ENCODE results near the gene INKA2.
"Not testable (repeated sequence)": the region's sequence is repeated elsewhere in the genome, so short reads cannot be mapped to it uniquely, and the experiment has no call there.

The INKA2 gene

DNA sequence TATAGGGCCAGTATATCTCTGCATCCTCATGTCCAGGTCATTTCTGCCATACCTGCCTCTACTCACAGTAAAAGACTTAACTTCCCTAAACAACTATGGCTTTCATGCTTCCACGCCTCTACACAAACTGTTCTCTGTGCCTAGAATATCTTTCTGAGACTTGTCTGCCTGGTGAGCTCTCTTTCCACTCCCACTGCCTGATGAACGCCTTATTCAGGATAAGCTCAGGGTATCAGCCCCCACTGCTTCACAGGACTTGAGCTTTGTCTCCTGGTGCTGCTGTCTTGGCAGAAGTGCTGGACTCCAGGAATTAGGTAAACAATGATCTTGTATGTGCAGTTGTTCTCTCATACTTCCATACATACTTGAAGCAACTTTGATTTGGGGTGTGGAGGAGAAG is 11.7 kb upstream of the INKA2 start:
- DNase-seq (ENCODE audit: low spot score), result no peak

DNA sequence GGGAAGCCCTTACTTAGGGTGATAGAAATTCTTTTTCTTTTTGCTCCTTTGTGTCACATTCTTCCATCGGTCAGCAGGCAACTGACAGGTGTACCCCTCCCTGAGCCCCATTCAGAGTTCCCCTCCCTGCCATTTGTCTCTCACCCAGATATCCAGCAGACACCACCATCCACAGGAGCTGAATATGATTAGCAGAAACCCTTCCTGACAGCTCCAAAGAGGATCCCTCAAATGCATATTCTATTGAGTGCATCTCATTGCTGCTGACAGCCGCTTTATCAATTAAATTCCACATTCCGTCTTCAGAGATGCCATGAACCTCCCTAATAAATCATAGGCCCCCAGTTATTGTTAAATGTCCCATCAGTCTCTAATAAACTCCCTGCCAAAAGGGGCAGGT is 10.4 kb upstream of the INKA2 start:
- no peak for DNase-seq (ENCODE audit: low spot score)

- DNase-seq (ENCODE audit: low spot score), result no peak
Observed at GRCh38 chr1:111747947-111748346, 8.8 kb upstream of the INKA2 start.

DNA sequence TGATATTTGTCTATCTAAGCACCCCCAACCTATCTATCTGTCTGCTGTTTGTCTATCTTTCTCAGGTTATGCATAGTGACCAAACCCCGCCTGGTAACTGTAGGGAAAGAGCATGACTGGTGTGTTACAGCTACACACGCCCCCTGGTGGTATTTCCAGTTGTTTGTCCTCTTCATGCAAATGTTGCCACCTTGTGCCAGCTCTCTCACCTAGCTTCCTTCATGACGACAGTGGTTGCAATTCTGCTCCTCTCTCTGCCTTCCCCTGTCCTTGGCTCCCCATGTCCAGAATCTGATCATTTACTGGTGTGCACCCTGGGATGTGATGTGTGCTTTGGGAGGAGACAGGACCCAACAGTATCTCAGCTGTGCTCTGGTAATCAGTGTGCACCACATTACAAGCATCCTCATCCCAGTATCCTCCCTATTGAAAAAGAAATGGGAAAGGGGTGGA is 8.1 kb upstream of the INKA2 start:
- peak; percentile 67 for DNase-seq (ENCODE audit: low spot score)

DNA sequence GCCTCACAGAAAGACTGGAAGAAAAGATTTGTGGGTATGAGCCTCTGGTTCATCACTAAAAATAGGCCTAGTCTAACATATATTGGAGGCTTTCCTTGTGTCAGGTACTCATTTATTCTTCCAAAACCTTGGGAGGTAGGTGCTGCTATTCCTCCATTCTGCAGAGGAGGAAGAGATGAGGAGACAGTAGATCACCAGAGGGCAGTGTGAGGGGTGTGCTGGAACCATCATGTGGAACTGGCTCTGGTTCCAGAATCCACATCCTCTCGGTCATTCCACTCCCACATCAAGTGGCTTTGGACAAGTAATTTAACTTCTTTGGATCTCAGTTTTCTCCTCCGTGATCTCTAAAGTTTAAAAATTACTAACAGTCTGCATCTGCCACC is 7.4 kb upstream of the INKA2 start:
- no peak for DNase-seq (ENCODE audit: low spot score)

DNA sequence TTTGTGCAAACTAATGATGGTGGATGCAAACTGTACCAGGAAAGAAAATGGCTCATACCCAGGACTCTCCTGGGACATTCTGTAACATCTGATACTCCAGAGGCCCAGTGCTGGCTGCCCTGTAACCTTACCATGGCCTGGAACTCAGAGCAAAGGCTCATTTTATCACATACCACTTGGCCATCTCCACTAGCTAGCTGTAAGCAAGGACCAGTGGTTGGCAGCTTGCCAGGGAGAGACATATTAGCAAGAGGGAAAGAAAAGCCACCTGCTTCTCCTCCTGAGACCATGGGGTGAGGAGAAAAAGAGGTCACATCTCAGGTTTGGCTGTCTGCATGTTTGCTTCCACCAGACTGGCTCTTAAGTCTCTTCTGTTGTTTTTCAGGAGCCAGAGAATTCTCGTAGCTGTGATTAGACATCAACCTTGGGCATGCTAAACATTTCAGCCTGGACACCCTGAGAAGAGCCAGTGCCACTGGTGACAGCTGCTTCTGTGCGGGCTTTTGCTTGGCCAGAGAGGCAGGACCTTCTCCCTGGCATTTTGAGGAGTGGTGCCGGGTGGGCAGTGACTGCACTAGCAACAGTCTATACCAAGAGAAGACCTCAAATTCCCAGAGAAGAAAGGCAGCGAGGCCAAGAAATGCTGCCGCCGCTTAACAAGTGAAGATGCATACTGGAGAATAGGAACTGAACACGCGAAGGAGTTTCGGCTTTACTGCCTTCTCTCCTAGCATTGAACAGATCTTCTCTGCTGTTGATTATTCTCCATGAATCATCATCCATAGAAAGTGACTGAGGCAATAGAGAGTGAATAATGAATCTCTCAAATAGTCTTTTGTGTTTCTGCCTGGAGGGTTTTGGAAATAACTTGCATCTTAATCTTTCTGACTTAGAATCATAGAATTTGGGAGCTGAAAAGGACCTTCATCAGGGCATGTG is 6.7 kb upstream of the INKA2 start:
- no peak for DNase-seq (ENCODE audit: low spot score)

DNA sequence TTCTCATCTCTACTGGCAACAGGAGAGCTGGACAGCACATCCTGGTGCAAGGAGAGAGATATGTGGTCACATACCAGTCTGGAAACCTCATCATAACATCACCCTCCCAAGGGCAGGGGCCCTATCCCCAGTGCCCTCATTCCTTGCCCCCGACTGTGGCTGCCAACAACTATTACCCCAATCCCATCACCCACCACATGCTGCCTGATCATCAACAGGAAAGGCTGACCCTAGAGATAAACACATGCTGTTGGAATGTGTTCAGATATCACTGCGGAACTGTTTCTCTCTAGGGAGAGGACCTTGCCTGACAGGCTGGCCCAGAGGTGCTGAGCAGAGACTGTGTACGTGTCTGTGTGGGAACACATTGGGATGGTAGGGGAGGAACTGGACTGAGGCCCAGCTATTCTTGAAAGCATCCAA is 4.5 kb upstream of the INKA2 start:
- DNase-seq (ENCODE audit: low spot score), result no peak

GRCh38 chr1:111742938-111743549 is 3.8 kb upstream of the INKA2 start:
- DNase-seq (ENCODE audit: low spot score), result no peak

- DNase-seq (ENCODE audit: low spot score), result not testable (repeated sequence)
Observed at GRCh38 chr1:111742292-111742691, 3.1 kb upstream of the INKA2 start.

DNA sequence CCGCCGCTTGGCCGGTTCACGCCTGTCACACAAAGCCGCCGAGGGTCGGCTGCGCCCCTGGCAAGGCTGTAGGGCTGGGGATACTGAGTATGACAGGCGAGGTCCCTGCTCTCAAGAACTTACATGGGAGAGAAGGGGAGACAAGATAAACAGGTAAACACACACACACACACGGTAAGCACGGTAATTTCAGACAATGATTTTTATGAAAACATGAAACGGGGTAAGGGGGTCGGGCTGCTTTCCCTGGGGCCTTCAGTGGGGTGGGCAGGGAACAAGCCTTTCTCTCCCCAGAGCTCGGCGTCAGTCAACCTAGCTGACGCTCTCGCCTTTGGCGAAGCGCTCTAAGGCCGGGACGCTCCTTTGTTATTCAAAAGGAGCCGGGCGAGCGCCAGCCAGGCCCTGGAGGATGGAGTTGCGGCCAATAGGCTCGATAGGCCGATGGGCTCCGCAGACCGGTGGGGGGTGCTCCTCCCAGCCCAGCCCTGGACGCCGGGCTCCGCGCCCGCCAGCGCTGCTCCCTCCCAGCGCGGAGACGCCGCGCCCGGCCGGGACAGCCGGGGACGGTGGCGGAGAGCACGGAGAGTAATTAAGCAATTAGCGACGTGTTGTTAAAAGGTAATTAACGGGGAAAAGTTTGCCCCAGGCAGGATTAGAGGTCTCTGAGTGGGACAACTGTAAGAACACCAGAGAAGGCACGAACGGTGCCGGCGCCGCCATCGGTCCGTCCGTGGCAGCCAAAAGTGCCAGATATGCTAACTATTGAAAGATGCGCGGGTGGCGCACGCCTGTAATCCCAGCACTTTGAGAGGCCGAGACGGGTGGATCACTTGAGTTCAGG is 950 bp upstream of the INKA2 start:
- DNase-seq (ENCODE audit: low spot score), result peak; percentile 53

GRCh38 chr1:111738436-111739193 is 580 bp downstream of the INKA2 start:
- DNase-seq (ENCODE audit: low spot score), result peak; percentile 39

- DNase-seq (ENCODE audit: low spot score), result no peak
Observed at GRCh38 chr1:111738133-111738435, 1.1 kb downstream of the INKA2 start.

GRCh38 chr1:111737216-111738132 is 1.7 kb downstream of the INKA2 start:
- no peak for DNase-seq (ENCODE audit: low spot score)

DNA sequence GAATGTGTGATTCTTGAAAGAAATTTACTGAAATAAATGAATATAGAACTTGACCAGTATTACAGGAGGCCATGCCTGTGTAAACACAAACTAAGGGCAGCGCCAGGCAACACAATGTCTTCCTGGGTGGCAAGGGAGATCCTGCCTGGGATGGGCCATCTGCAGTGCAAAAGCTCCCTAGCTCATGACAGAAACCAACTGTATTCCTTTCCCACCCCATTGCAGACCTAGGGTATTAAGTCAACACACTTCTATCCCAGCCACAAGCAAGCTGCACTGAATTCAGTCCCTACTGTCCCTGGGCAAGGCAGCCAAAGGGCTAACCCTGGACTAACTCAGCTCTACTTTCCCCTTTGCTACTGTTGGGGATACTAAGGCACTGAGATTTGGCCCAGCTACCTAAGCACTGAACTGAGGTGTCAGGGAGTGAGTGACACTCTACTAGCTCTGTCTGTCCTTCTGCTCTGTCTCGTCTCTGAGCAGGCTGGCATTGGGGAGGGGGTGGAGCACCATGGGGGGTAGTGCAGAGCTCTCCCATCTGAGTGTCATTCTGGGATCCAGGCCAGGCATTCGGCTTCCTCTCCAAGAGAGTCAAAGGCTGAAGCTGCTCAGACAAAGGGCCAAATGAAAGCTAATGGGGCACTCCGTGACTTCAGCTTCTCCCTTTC is 2.5 kb downstream of the INKA2 start:
- DNase-seq (ENCODE audit: low spot score), result no peak

- DNase-seq (ENCODE audit: low spot score), result no peak
Observed at GRCh38 chr1:111735858-111736544, 3.2 kb downstream of the INKA2 start.

DNA sequence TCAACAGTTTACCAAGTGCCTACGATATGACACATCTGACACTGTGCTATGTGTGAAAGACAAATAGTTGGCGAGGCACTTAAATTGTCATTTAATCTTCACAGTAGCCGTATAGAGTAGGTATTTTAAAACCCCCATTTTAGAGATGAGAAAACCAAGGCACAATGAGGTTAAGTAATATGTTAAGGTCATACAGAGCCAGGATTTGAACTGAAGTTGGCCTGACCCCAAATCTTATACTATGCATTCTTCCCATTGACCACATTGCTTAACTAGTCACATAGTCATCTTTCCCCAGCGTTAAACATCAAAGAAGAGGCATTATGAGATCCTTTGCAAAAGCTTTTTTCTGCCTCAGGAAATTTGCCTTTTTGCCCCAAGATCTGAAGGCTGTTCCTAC is 3.9 kb downstream of the INKA2 start:
- no peak for DNase-seq (ENCODE audit: low spot score)

GRCh38 chr1:111734856-111735255 is 4.3 kb downstream of the INKA2 start:
- no peak for DNase-seq (ENCODE audit: low spot score)

GRCh38 chr1:111734426-111734825 is 4.8 kb downstream of the INKA2 start:
- DNase-seq (ENCODE audit: low spot score), result no peak

DNA sequence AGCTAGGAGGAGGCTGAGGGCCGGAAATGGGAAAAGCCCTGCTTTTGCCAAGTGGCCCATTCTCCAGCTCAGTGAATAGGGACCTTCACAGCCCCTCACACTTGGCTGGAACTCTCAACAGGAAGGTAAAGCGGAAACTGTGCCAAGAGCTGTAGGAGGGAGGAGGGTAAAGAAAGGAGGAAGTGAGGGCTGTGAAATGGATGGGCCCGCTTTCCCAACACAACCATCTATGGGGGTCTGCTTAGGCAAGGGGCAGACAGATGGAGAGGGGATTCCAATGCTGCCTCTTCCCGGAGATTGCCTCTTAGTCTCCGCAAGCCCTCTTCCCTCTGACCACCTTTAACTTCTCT is 5.2 kb downstream of the INKA2 start:
- DNase-seq (ENCODE audit: low spot score), result peak; percentile 65
